ENCODE data around the gene HPN.
"Not testable (repeated sequence)": the region's sequence is repeated elsewhere in the genome, so short reads cannot be mapped to it uniquely, and the experiment has no call there.

- TF ChIP-seq POLR2A, POLR2AphosphoS5 (IDR thresholded peaks at IDR 0.05; ENCODE audit: low read depth, low read length): not testable (repeated sequence)
Observed at GRCh38 chr19:34992582-34992981, 48.9 kb upstream of the HPN start.

Measured in GM12891 (cell line).